ENCODE measurements around the gene PTGDS.

PTGDS gene

DNA sequence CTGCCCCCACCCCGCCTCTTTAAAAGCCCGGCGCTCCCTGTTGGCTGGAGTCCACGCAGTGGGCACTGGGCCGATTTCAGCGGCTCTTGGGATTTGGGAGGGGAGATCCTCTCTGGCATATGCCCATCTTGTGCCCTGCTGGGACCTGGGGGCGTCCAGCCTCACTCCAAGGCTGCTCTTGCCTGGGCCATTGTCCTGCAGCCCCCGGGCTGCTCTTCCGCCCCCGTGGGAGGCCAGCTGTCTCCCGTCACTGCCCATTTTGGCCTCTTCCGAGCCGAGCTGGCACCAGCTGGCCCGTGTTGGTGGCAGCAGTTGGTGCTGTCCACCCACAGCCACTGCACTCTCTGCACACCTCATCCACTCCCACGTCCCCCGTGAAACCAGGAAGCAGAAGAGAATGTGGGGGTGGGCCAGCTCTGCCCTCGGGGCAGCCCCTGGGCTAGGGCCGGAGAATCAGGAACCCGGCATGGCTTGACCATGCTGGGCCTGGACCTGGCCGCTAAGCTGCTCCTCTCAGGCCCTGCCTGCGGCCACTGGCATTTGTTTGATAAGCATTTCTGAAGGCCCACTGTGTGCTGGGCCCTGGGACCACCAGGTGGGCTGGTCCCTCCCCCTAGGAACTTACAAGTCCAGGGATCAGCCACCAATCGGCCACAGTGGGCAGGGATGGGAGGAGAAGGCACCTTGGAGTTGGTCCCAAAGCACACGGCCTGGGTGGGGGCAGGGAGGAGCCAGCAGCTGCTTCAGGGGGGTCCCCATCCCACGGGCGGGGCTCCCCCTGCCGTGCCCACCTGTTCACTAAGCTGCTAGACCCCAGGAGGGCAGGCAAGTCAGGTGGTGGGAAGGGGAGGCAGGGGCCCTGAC lies 30.0 kb upstream of the PTGDS start:
- Histone ChIP-seq H3K27ac (ENCODE audit: low read length) (no peak overlapping the region), H3K4me1 (ENCODE audit: control insufficient read depth in 1 of 2, insufficient read depth in 2 of 2, low read length in 2 of 2) (peaks cover 0 to 28% of the 10 kb centered on the region in 2 donors), H3K9me3 (ENCODE audit: control insufficient read depth in 1 of 2, low read length in 2 of 2) (no peaks in the 10 kb centered on the region), H3K4me3 (ENCODE audit: low read depth in 1 of 2, low read length in 2 of 2) (no peak overlapping the region), H3K27me3 (ENCODE audit: low read depth, low read length) (no peaks in the 10 kb centered on the region), H3K36me3 (ENCODE audit: control insufficient read depth in 1 of 2, insufficient read depth in 2 of 2, low read length in 2 of 2) (peaks cover 0 to 9% of the 10 kb centered on the region in 2 donors)

DNA sequence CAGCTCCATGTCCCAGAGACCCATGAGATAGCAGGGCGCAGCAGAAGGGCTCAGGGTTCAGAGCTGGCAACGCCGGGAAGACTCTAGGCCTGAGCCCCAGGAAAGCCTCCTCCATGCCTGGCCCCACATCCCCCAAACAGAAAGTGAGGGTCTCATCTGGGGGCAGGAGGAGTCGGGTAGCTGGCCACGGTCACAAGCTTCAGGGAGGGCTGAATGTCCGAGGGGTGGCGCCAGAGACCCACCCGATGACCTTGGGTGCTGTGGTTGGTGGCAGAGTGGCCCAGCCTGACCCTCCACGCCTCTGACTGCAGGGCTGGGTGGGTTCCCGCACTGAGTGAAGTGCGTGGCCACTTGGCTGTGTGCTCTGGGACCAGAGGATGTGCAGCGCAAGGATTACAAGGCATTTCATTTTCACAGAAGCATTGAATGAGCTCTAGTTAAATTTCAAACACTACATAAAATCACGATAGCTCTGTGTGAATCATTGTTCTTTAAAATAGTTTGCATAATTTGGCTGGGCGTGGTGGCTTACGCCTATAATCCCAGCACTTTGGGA lies 29.3 kb upstream of the PTGDS start:
- H3K9me3 ChIP-seq (ENCODE audit: control insufficient read depth in 1 of 2, low read length in 2 of 2): no peaks in the 10 kb centered on the region
- no peak overlapping the region for H3K27ac ChIP-seq (ENCODE audit: low read length)
- H3K4me3 ChIP-seq (ENCODE audit: low read depth in 1 of 2, low read length in 2 of 2): no peak overlapping the region
- H3K36me3 ChIP-seq (ENCODE audit: control insufficient read depth in 1 of 2, insufficient read depth in 2 of 2, low read length in 2 of 2): peaks cover 0 to under 1% of the 10 kb centered on the region in 2 donors
- peaks cover 0 to 22% of the 10 kb centered on the region in 2 donors for H3K4me1 ChIP-seq (ENCODE audit: control insufficient read depth in 1 of 2, insufficient read depth in 2 of 2, low read length in 2 of 2)
- H3K27me3 ChIP-seq (ENCODE audit: low read depth, low read length): no peaks in the 10 kb centered on the region

DNA sequence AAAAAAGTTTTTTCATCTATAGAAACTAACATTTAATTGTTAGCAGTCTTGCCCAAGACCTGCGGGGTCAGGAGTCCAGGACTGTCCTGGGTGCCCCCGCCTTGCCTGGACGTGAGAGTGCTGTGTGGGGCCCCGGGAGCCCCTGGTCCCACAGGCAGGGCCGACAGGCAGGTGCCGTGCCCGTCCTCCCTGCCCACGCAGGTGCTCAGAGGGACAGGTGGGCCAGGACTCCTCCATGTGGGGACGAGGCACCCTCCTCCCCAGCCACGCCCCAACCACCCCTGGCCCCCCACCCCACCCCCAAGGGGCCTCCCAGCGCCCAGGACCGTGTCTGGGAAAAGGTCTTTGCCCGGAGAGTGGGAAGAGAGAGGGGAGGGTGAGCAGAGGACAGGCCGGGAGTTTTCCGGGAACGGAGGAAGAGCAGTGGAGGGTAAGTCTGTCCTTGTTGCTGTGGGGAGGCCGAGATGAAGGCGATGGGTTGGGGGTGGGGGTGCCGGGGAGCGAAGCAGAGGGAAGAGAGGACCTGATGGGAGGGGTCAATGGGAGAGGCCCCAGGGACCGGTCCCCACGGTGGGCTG lies 28.0 kb upstream of the PTGDS start:
- Histone ChIP-seq H3K27ac (ENCODE audit: low read length) (peak overlapping the region; percentile 45), H3K27me3 (ENCODE audit: low read depth, low read length) (no peaks in the 10 kb centered on the region), H3K4me1 (ENCODE audit: control insufficient read depth in 1 of 2, insufficient read depth in 2 of 2, low read length in 2 of 2) (peaks cover 0 to 13% of the 10 kb centered on the region in 2 donors), H3K4me3 (ENCODE audit: low read depth in 1 of 2, low read length in 2 of 2) (peak overlapping the region; percentile 53 to 92), H3K9me3 (ENCODE audit: control insufficient read depth in 1 of 2, low read length in 2 of 2) (no peaks in the 10 kb centered on the region), H3K36me3 (ENCODE audit: control insufficient read depth in 1 of 2, insufficient read depth in 2 of 2, low read length in 2 of 2) (no peaks in the 10 kb centered on the region)

DNA sequence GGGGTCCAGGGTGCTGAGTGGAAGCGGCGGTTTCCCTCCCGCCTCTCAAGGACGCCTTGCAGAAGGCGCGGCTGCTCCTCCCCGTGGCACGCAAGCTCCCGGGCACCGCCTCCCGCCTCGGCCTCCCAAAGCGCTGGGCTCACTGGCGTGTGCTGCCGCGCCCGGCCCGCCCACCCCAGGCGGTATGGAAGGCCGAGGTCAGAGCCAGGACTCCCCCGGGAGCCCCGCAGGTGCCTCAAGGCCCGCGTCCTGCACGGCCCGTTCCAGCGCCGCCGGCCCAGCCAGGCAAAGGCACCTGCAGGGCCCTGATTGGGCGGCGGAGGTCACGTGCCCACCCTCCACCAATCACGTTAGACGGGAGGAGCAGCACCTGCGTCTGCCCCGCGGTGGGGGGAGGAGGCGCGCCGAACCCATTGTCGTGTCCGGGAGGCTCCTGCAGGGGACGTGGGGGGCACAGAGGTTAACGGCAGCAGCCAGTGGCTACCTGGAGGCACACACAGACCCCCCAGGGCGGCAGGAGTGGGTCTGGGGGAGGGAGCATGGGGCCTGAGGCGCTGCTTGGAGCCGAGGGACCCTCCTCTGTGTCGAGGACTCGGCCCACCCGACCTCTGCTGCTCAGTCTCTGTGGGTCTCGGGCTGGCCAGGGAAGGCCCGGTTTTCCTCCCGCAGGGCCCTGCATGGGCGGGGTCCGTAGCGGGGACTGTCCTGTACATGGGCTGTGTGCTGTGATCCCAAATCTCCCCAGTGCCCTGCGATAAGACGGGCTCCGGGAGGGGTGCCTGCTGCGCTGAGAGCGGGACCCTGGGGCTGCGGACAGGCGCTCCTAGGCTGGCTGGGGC lies 27.3 kb upstream of the PTGDS start:
- Histone ChIP-seq H3K4me1 (ENCODE audit: control insufficient read depth in 1 of 2, insufficient read depth in 2 of 2, low read length in 2 of 2) (peaks cover 0 to 13% of the 10 kb centered on the region in 2 donors), H3K4me3 (ENCODE audit: low read depth in 1 of 2, low read length in 2 of 2) (peak overlapping the region; percentile 53 to 92), H3K36me3 (ENCODE audit: control insufficient read depth in 1 of 2, insufficient read depth in 2 of 2, low read length in 2 of 2) (no peaks in the 10 kb centered on the region), H3K27me3 (ENCODE audit: low read depth, low read length) (no peaks in the 10 kb centered on the region), H3K9me3 (ENCODE audit: control insufficient read depth in 1 of 2, low read length in 2 of 2) (no peaks in the 10 kb centered on the region), H3K27ac (ENCODE audit: low read length) (peak overlapping the region; percentile 60)

DNA sequence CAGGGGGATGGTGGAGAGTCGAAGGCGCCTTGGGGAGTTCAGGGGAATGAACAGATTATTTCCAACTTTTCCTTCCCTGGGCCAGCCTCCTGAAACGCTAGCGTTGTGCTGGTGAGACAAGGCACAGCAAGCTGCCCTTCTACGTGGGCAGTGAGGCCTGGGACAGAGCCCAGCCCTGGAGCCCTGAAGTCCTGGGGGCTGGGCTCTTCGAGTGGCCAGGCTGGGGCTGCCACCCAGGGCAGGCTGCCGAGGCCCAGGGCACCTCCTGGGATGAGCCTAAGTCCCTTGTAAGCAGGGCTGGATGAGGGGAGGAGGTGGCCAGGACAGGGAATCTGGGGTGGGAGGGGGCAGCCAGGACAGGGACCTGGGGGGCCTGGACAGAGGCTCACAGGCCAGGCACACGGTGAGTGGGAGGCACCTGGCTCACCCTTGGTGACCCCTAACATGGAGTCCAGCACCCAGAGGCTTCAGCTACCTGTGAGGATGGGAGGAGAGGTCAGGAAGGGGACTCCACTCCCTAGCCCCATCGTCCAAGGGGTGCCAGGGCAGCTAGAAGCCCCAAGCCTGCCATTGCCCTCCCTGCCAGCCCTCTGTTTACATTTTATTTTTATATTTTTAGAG lies 26.5 kb upstream of the PTGDS start:
- H3K27ac ChIP-seq (ENCODE audit: low read length): peak overlapping the region; percentile 60
- peak overlapping the region; percentile 53 to 92 for H3K4me3 ChIP-seq (ENCODE audit: low read depth in 1 of 2, low read length in 2 of 2)
- no peaks in the 10 kb centered on the region for H3K27me3 ChIP-seq (ENCODE audit: low read depth, low read length)
- no peaks in the 10 kb centered on the region for H3K9me3 ChIP-seq (ENCODE audit: control insufficient read depth in 1 of 2, low read length in 2 of 2)
- H3K4me1 ChIP-seq (ENCODE audit: control insufficient read depth in 1 of 2, insufficient read depth in 2 of 2, low read length in 2 of 2): peaks cover 0 to 13% of the 10 kb centered on the region in 2 donors
- H3K36me3 ChIP-seq (ENCODE audit: control insufficient read depth in 1 of 2, insufficient read depth in 2 of 2, low read length in 2 of 2): no peaks in the 10 kb centered on the region

DNA sequence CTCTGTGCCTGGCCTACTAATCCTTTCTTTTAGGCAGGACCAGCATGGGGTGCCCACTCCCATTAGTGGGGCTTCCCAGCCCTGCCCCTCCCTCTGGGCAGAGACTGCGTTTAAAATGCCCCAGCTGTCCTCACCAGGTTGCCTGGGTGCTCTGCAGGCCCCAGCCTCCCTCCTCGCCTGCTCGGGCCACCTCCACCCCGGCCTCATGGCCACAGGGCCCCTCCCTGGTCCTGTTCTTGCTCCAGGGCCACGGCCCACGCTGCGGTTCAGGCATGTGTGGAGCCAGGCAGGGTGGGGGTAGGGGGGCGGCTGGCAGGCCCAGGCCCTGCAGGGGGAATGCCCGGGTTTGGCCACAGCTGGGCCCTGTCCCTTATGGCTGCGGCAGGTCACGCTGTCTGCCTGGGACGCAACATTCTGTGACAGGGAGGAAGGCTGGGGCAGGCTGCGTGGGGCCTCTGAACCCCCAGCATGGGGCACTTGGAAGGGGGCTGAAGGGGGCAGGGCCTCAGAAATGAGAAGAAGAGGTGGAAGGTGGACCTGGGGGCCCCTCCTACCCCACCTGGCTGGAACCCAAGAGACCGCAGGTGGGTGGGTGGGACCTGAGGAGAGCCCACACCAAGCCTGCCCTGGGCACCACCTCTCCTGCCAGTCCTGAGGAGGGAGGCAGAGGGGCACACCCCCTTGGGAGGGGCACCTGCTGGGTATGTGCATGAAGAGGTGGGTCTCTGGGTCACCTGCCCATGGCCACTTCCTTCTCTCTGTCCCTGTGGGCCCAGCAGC lies 25.6 kb upstream of the PTGDS start, which contains the start of gene LCN12:
Gene LCN12 (plus strand): TSS at position 733 of the 780 bp plus-strand sequence. CDS start 55 bp downstream, outside the sequence.
- H3K27me3 ChIP-seq (ENCODE audit: low read depth, low read length): no peaks in the 10 kb centered on the region
- no peak within 1 kb of the TSS for H3K4me3 ChIP-seq (ENCODE audit: low read depth in 1 of 2, low read length in 2 of 2)
- no peaks in the 10 kb centered on the region for H3K36me3 ChIP-seq (ENCODE audit: control insufficient read depth in 1 of 2, insufficient read depth in 2 of 2, low read length in 2 of 2)
- H3K4me1 ChIP-seq (ENCODE audit: control insufficient read depth in 1 of 2, insufficient read depth in 2 of 2, low read length in 2 of 2): peaks cover 0 to 13% of the 10 kb centered on the region in 2 donors
- no peak within 1 kb of the TSS for H3K27ac ChIP-seq (ENCODE audit: low read length)
- no peaks in the 10 kb centered on the region for H3K9me3 ChIP-seq (ENCODE audit: control insufficient read depth in 1 of 2, low read length in 2 of 2)

DNA sequence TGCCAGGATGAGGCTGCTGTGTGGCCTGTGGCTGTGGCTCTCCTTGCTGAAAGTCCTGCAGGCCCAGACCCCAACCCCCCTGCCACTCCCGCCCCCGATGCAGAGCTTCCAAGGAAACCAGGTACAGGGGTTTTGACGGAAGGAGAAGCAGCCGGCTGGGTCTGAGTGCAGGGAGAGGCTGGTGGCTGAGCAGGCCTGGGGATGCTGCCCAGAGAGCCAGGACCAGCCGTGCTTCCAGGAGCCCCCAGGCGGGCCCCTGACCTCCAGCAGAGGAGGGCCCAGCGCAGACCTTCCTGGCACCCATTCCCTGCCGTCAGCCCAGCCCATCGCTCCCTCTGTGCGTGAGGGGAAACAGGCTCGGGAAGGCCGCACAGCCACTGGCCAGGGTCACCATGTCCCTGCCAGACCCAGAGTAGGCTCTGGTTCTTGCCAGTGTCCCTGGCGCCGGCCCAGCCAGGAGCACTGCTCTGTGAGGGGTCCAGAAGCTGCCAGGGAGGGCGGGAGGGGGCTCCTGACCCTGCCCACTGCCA lies 24.9 kb upstream of the PTGDS start:
- Histone ChIP-seq H3K4me3 (ENCODE audit: low read depth in 1 of 2, low read length in 2 of 2) (no peak overlapping the region), H3K9me3 (ENCODE audit: control insufficient read depth in 1 of 2, low read length in 2 of 2) (no peaks in the 10 kb centered on the region), H3K36me3 (ENCODE audit: control insufficient read depth in 1 of 2, insufficient read depth in 2 of 2, low read length in 2 of 2) (no peaks in the 10 kb centered on the region), H3K27ac (ENCODE audit: low read length) (no peak overlapping the region), H3K4me1 (ENCODE audit: control insufficient read depth in 1 of 2, insufficient read depth in 2 of 2, low read length in 2 of 2) (peaks cover 0 to 13% of the 10 kb centered on the region in 2 donors), H3K27me3 (ENCODE audit: low read depth, low read length) (no peaks in the 10 kb centered on the region)

DNA sequence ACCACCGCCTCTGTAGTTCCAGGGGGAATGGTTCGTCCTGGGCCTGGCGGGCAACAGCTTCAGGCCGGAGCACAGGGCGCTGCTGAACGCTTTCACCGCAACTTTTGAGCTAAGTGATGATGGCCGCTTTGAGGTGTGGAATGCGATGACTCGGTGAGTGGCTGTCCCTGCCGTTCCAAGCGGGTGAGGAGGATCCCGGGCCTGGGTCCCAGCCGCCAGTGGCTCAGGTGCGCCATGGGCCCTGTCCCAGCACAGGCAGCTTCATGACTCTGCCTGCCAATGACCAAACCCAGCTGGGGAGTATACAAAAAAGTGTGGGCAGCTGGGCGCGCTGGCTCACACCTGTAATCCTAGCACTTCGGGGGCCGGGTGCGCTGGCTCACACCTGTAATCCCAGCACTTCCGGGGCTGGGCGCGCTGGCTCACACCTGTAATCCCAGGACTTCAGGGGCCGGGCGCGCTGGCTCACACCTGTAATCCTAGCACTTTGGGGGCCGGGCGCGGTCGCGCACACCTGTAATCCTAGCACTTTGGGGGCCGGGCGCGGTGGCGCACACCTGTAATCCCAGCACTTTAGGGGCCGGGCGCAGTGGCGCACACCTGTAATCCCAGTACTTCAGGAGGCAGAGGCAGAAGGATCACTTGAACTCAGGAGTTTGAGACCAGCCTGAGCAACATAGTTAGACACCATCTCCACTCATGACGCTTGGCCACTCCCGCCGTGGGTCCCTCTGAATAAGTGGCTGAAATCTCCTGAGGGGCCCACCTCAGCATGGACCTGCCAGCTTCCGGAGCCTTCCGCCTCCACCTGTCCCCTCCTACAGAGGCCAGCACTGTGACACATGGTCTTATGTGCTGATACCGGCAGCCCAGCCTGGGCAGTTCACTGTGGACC lies 24.2 kb upstream of the PTGDS start:
- Histone ChIP-seq H3K36me3 (ENCODE audit: control insufficient read depth in 1 of 2, insufficient read depth in 2 of 2, low read length in 2 of 2) (no peaks in the 10 kb centered on the region), H3K27me3 (ENCODE audit: low read depth, low read length) (no peaks in the 10 kb centered on the region), H3K27ac (ENCODE audit: low read length) (no peak overlapping the region), H3K9me3 (ENCODE audit: control insufficient read depth in 1 of 2, low read length in 2 of 2) (no peaks in the 10 kb centered on the region), H3K4me1 (ENCODE audit: control insufficient read depth in 1 of 2, insufficient read depth in 2 of 2, low read length in 2 of 2) (peaks cover 0 to 13% of the 10 kb centered on the region in 2 donors), H3K4me3 (ENCODE audit: low read depth in 1 of 2, low read length in 2 of 2) (no peak overlapping the region)

DNA sequence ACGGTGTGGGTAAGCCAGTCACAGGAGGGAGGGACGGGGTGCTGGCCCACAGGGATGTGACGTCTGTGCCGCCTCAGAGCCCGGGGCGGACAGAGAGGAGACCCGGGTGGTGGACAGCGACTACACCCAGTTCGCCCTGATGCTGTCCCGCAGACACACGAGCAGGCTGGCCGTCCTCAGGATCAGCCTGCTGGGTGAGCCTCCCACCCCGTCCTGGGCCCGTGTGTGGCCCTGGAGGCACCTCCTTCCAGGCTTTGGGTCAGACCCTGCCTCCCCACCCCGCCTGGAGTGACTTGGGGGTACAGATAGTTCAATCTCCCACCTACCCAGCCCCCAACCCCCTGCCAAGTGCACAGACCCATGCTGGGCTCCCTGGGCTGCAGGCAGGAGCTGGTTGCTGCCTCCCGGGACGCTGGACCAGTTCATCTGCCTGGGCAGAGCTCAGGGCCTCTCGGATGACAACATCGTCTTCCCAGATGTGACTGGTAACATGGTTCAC lies 23.5 kb upstream of the PTGDS start:
- Histone ChIP-seq H3K27me3 (ENCODE audit: low read depth, low read length) (no peaks in the 10 kb centered on the region), H3K9me3 (ENCODE audit: control insufficient read depth in 1 of 2, low read length in 2 of 2) (no peaks in the 10 kb centered on the region), H3K4me1 (ENCODE audit: control insufficient read depth in 1 of 2, insufficient read depth in 2 of 2, low read length in 2 of 2) (peaks cover 0 to 13% of the 10 kb centered on the region in 2 donors), H3K27ac (ENCODE audit: low read length) (no peak overlapping the region), H3K4me3 (ENCODE audit: low read depth in 1 of 2, low read length in 2 of 2) (no peak overlapping the region), H3K36me3 (ENCODE audit: control insufficient read depth in 1 of 2, insufficient read depth in 2 of 2, low read length in 2 of 2) (no peaks in the 10 kb centered on the region)
